ENCODE measurements around the gene SHLD2.

- TF ChIP-seq CTCF (IDR thresholded peaks at IDR 0.05) (no peak), POLR2A (IDR thresholded peaks at IDR 0.05) (no peak)
Measured at GRCh38 chr10:87092376-87092860, 2.6 kb upstream of the SHLD2 start.

Measured in heart left ventricle (tissue), 13 donors.